ENCODE data around the gene PSMB7. TPM values are rescaled to one million over a fixed set of nuclear protein-coding genes. Genes with fewer than 3 reads are reported as not detected.
"Not testable (repeated sequence)": the region's sequence is repeated elsewhere in the genome, so short reads cannot be mapped to it uniquely, and the experiment has no call there.

PSMB7 gene
- total RNA-seq, 1 experiment from 2014 or later, result 187 TPM

DNA sequence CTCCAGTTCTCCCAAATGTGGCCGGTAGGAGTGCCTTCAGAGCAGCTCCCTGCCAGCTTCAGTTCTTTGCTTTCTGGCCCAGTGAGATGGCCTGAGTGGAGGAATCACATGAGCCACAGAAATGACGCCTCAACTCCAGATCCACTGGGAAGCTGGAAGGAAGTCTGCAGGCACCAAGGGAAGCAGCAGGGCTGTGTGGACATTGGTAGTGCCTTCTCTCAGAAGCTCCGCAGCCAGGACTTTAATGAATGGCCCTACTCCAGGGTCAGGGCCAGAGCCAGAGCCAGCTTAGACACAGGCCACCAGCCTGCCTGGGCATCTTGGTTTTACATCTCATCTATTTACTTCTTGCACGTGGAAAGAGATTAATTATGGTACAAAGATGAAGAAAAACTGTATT, 12.0 kb upstream of the PSMB7 start (continued):
- TF ChIP-seq ARID4B (CRISPR knock-in tag; IDR thresholded peaks at IDR 0.05; ENCODE audit: borderline replicate concordance), result no peak
- no peak for TF ChIP-seq NR1H2 (CRISPR knock-in tag; IDR thresholded peaks at IDR 0.05)
- TF ChIP-seq, protein P1, sequence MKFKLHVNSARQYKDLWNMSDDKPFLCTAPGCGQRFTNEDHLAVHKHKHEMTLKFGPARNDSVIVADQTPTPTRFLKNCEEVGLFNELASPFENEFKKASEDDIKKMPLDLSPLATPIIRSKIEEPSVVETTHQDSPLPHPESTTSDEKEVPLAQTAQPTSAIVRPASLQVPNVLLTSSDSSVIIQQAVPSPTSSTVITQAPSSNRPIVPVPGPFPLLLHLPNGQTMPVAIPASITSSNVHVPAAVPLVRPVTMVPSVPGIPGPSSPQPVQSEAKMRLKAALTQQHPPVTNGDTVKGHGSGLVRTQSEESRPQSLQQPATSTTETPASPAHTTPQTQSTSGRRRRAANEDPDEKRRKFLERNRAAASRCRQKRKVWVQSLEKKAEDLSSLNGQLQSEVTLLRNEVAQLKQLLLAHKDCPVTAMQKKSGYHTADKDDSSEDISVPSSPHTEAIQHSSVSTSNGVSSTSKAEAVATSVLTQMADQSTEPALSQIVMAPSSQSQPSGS (CRISPR knock-in tag; IDR thresholded peaks at IDR 0.05; ENCODE audit: borderline replicate concordance, low read depth), result no peak
- TF ChIP-seq OVOL2 (CRISPR knock-in tag; IDR thresholded peaks at IDR 0.05; ENCODE audit: borderline replicate concordance), result no peak
- TF ChIP-seq, protein P2, sequence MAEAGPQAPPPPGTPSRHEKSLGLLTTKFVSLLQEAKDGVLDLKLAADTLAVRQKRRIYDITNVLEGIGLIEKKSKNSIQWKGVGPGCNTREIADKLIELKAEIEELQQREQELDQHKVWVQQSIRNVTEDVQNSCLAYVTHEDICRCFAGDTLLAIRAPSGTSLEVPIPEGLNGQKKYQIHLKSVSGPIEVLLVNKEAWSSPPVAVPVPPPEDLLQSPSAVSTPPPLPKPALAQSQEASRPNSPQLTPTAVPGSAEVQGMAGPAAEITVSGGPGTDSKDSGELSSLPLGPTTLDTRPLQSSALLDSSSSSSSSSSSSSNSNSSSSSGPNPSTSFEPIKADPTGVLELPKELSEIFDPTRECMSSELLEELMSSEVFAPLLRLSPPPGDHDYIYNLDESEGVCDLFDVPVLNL (CRISPR knock-in tag; IDR thresholded peaks at IDR 0.05; ENCODE audit: borderline replicate concordance, low read depth), result no peak
- no peak for TF ChIP-seq CREB1 (CRISPR knock-in tag; IDR thresholded peaks at IDR 0.05)
- no peak for TF ChIP-seq GABPB1 (CRISPR knock-in tag; IDR thresholded peaks at IDR 0.05)
- TF ChIP-seq HMGA2 (CRISPR knock-in tag; IDR thresholded peaks at IDR 0.05), result no peak

GRCh38 chr9:124426361-124426760, 11.1 kb upstream of the PSMB7 start:
- Mint-ChIP-seq H3K27me3 (ENCODE audit: low read depth) (peaks cover 9% of the 10 kb centered on the region), H3K4me3 (no peak overlapping the region), H3K9me3 (no peaks in the 10 kb centered on the region), H3K36me3 (no peaks in the 10 kb centered on the region), H3K4me1 (no peaks in the 10 kb centered on the region), H3K27ac (no peak overlapping the region)
- ChIA-PET CTCF (no interaction called here), POLR2A (no interaction called here)
- ATAC-seq (no peak), DNase-seq (ENCODE audit: low spot score) (no peak)
- TF ChIP-seq RORB (CRISPR knock-in tag; IDR thresholded peaks at IDR 0.05) (no peak), ZBTB21 (CRISPR knock-in tag; IDR thresholded peaks at IDR 0.05; ENCODE audit: borderline replicate concordance) (no peak), SMAD3 (CRISPR knock-in tag; IDR thresholded peaks at IDR 0.05; ENCODE audit: borderline replicate concordance) (no peak), ZNF263 (CRISPR knock-in tag; IDR thresholded peaks at IDR 0.05; ENCODE audit: low read depth) (no peak), FOXJ3 (CRISPR knock-in tag; IDR thresholded peaks at IDR 0.05; ENCODE audit: borderline replicate concordance) (no peak), MXD4 (CRISPR knock-in tag; IDR thresholded peaks at IDR 0.05; ENCODE audit: borderline replicate concordance) (no peak), NFE2L1 (CRISPR knock-in tag; IDR thresholded peaks at IDR 0.05) (no peak), EMX1 (CRISPR knock-in tag; IDR thresholded peaks at IDR 0.05) (no peak), GABPB1 (CRISPR knock-in tag; IDR thresholded peaks at IDR 0.05) (no peak), SMAD4 (CRISPR knock-in tag; IDR thresholded peaks at IDR 0.05) (no peak)
- TF ChIP-seq, protein P3, sequence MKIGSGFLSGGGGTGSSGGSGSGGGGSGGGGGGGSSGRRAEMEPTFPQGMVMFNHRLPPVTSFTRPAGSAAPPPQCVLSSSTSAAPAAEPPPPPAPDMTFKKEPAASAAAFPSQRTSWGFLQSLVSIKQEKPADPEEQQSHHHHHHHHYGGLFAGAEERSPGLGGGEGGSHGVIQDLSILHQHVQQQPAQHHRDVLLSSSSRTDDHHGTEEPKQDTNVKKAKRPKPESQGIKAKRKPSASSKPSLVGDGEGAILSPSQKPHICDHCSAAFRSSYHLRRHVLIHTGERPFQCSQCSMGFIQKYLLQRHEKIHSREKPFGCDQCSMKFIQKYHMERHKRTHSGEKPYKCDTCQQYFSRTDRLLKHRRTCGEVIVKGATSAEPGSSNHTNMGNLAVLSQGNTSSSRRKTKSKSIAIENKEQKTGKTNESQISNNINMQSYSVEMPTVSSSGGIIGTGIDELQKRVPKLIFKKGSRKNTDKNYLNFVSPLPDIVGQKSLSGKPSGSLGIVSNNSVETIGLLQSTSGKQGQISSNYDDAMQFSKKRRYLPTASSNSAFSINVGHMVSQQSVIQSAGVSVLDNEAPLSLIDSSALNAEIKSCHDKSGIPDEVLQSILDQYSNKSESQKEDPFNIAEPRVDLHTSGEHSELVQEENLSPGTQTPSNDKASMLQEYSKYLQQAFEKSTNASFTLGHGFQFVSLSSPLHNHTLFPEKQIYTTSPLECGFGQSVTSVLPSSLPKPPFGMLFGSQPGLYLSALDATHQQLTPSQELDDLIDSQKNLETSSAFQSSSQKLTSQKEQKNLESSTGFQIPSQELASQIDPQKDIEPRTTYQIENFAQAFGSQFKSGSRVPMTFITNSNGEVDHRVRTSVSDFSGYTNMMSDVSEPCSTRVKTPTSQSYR (CRISPR knock-in tag; IDR thresholded peaks at IDR 0.05), result no peak

GRCh38 chr9:124425733-124426132, 10.5 kb upstream of the PSMB7 start:
- H3K4me1 Mint-ChIP-seq; ATAC-seq; H3K9me3 Mint-ChIP-seq; H3K4me3 Mint-ChIP-seq; DNase-seq (ENCODE audit: low spot score); H3K36me3 Mint-ChIP-seq; CTCF ChIA-PET; H3K27me3 Mint-ChIP-seq (ENCODE audit: low read depth); POLR2A ChIA-PET; H3K27ac Mint-ChIP-seq: not testable (repeated sequence)

All from WTC11 (cell line).